ENCODE measurements around the gene RBM33. TPM values are rescaled to one million over a fixed set of nuclear protein-coding genes. Genes with fewer than 3 reads are reported as not detected.

Gene RBM33
- total and polyA plus RNA-seq, 10 of the 15 experiments (the other 5 are each of a cell fraction or from before 2014, with no cell fraction given): 4.7 to 67.2 (median 24.3) TPM

- Histone ChIP-seq H3K4me3 (no peak overlapping the region), H3K27ac (ENCODE audit: control insufficient read depth, insufficient read depth) (no peak overlapping the region), H3K4me1 (ENCODE audit: control insufficient read depth, insufficient read depth, low read length) (no peaks in the 10 kb centered on the region), H3K79me2 (ENCODE audit: control insufficient read depth, insufficient read depth, low read length) (no peaks in the 10 kb centered on the region), H3K36me3 (ENCODE audit: control insufficient read depth in 2 of 2, insufficient read depth in 2 of 2, low read length in 1 of 2) (no peaks in the 10 kb centered on the region), H3K27me3 (replicated peaks in 1 of 2; ENCODE audit: control insufficient read depth in 2 of 2, insufficient read depth in 2 of 2, low read length in 1 of 2) (peaks cover 11 to 15% of the 10 kb centered on the region in 2 experiments), H3K4me2 (ENCODE audit: control insufficient read depth, insufficient read depth) (no peak overlapping the region), H2AFZ (ENCODE audit: control insufficient read depth, low read depth, low read length) (no peak overlapping the region), H3K9me3 (replicated peaks; ENCODE audit: control insufficient read depth, insufficient read depth, low read length) (no peaks in the 10 kb centered on the region), H4K20me1 (ENCODE audit: control insufficient read depth, insufficient read depth) (no peaks in the 10 kb centered on the region), H3K9ac (ENCODE audit: control insufficient read depth, insufficient read depth, low read length) (no peak overlapping the region)
- intact Hi-C loops (cut with micrococcal nuclease; ENCODE audit: unreplicated experiment): no loop called here
- 25% methylated on average over 33 of the region's 43 CpGs for WGBS (ENCODE audit: insufficient coverage, insufficient replicate concordance, low lambda C conversion rate, missing lambda C conversion rate)
- SMC1A ChIA-PET (ENCODE audit: uncharacterized antibody, unreplicated experiment): no interaction called here
- FAIRE-seq: no peak
- ATAC-seq: no peak
- no peak for DNase-seq (ENCODE audit: low read depth, low spot score)
- POLR2A ChIA-PET: no interaction called here
- RAD21 ChIA-PET (ENCODE audit: unreplicated experiment): no interaction called here
- BruUV-seq (replicated peaks): no TSS peak
- no peak for TF ChIP-seq SMARCA5 (IDR thresholded peaks at IDR 0.05)
- no peak for TF ChIP-seq RELA (IDR thresholded peaks at IDR 0.05; ENCODE audit: borderline replicate concordance, partially characterized antibody)
- TF ChIP-seq EGR1 (IDR thresholded peaks at IDR 0.05; ENCODE audit: borderline replicate concordance in 1 of 2, low read depth in 2 of 2, low read length in 2 of 2): no peak
- no peak for TF ChIP-seq IKZF2 (IDR thresholded peaks at IDR 0.05)
- no peak for TF ChIP-seq CREM (IDR thresholded peaks at IDR 0.05; ENCODE audit: low read depth)
- TF ChIP-seq MAX (IDR thresholded peaks at IDR 0.05; ENCODE audit: low read depth, low read length): no peak
- TF ChIP-seq CBX5 (IDR thresholded peaks at IDR 0.05; ENCODE audit: low read depth): no peak
- TF ChIP-seq ZBED1 (IDR thresholded peaks at IDR 0.05; ENCODE audit: borderline replicate concordance): no peak
- no peak for TF ChIP-seq ZNF592 (IDR thresholded peaks at IDR 0.05)
- no peak for TF ChIP-seq ETV6 (conservative IDR thresholded peaks at IDR 0.05 in 1 of 2, IDR thresholded peaks at IDR 0.05 in 1 of 2; ENCODE audit: borderline replicate concordance in 1 of 2, low read depth in 1 of 2)
- TF ChIP-seq MTA3 (IDR thresholded peaks at IDR 0.05; ENCODE audit: borderline replicate concordance, low read length): no peak
- TF ChIP-seq ZNF207 (IDR thresholded peaks at IDR 0.05; ENCODE audit: borderline replicate concordance): no peak
- TF ChIP-seq TBL1XR1 (IDR thresholded peaks at IDR 0.05; ENCODE audit: low read depth, low read length): no peak
- no peak for TF ChIP-seq EED (IDR thresholded peaks at IDR 0.05; ENCODE audit: low read depth)
- in situ Hi-C loops (cut with MboI): loop anchor here (25.0 kb wide), 1 partner anchor 1453 kb away; no protein-coding TSS in a partner anchor
- CTCF ChIA-PET: no interaction called here
Measured at GRCh38 chr7:155809332-155809946, 165.0 kb downstream of the RBM33 start.
